ENCODE results near the gene USP49. TPM values are rescaled to one million over a fixed set of nuclear protein-coding genes. Genes with fewer than 3 reads are reported as not detected.

Gene USP49
- total and polyA plus RNA-seq, 10 of the 15 experiments (the other 5 are each of a cell fraction or from before 2014, with no cell fraction given): 1.0 to 7.7 (median 4.3) TPM

GRCh38 chr6:41878246-41878645 is 16.9 kb downstream of the USP49 start:
- ChIA-PET SMC1A (ENCODE audit: uncharacterized antibody, unreplicated experiment) (no interaction called here), CTCF (interaction anchor here (0.6 to 1.7 kb wide), 2 partner anchors 31 to 584 kb away, joined by 4 to 5 read pairs; no protein-coding TSS in a partner anchor), RAD21 (ENCODE audit: unreplicated experiment) (no interaction called here), POLR2A (no interaction called here)
- no peaks in the 10 kb centered on the region for H3K4me1 ChIP-seq (ENCODE audit: control insufficient read depth, insufficient read depth, low read length)
- H2AFZ ChIP-seq (ENCODE audit: control insufficient read depth, low read depth, low read length): no peak overlapping the region
- no peaks in the 10 kb centered on the region for H3K79me2 ChIP-seq (ENCODE audit: control insufficient read depth, insufficient read depth, low read length)
- no TSS peak for BruUV-seq (replicated peaks)
- no peak overlapping the region for H3K4me2 ChIP-seq (ENCODE audit: control insufficient read depth, insufficient read depth)
- H3K9ac ChIP-seq (ENCODE audit: control insufficient read depth, insufficient read depth, low read length): no peak overlapping the region
- H3K36me3 ChIP-seq (ENCODE audit: control insufficient read depth in 2 of 2, insufficient read depth in 2 of 2, low read length in 1 of 2): no peaks in the 10 kb centered on the region
- TF ChIP-seq TARDBP (IDR thresholded peaks at IDR 0.05; ENCODE audit: borderline replicate concordance) (no peak), ZBTB11 (CRISPR knock-in tag; IDR thresholded peaks at IDR 0.05) (no peak), MYC (IDR thresholded peaks at IDR 0.05; ENCODE audit: insufficient read depth, insufficient read length, insufficient replicate concordance, low read length, severe bottlenecking) (no peak), NFYB (IDR thresholded peaks at IDR 0.05; ENCODE audit: insufficient read depth, low read depth, low read length) (no peak), ZNF24 (IDR thresholded peaks at IDR 0.05) (no peak), SMAD1 (IDR thresholded peaks at IDR 0.05; ENCODE audit: low read depth, partially characterized antibody) (no peak), ZZZ3 (IDR thresholded peaks at IDR 0.05; ENCODE audit: control insufficient read depth, insufficient read length, low read depth) (no peak), TCF3 (IDR thresholded peaks at IDR 0.05; ENCODE audit: borderline replicate concordance, insufficient read depth, low read depth, low read length) (no peak), TCF12 (IDR thresholded peaks at IDR 0.05; ENCODE audit: low read depth, low read length) (no peak), CHD1 (IDR thresholded peaks at IDR 0.05; ENCODE audit: low read depth, low read length) (no peak), POLR2A (IDR thresholded peaks at IDR 0.05; ENCODE audit: low read depth, low read length) (no peak), EED (IDR thresholded peaks at IDR 0.05; ENCODE audit: low read depth) (no peak), JUND (IDR thresholded peaks at IDR 0.05; ENCODE audit: low read depth, low read length) (no peak), ZNF384 (IDR thresholded peaks at IDR 0.05; ENCODE audit: borderline replicate concordance, low read depth, low read length) (no peak), RBBP5 (conservative IDR thresholded peaks at IDR 0.05) (no peak), ATF3 (IDR thresholded peaks at IDR 0.05; ENCODE audit: borderline replicate concordance, extremely low read depth, low read depth, low read length) (no peak), NFXL1 (IDR thresholded peaks at IDR 0.05; ENCODE audit: borderline replicate concordance) (no peak), YBX1 (IDR thresholded peaks at IDR 0.05) (no peak)
- FAIRE-seq (no peak), ATAC-seq (no peak), DNase-seq (ENCODE audit: low read depth, low spot score) (no peak)
- H3K9me3 ChIP-seq (replicated peaks; ENCODE audit: control insufficient read depth, insufficient read depth, low read length): no peaks in the 10 kb centered on the region
- 97% methylated on average over 2 of the region's 2 CpGs for WGBS (ENCODE audit: insufficient coverage, insufficient replicate concordance, low lambda C conversion rate, missing lambda C conversion rate)
- H3K27ac ChIP-seq (ENCODE audit: control insufficient read depth, insufficient read depth): no peak overlapping the region
- no peaks in the 10 kb centered on the region for H3K27me3 ChIP-seq (replicated peaks in 1 of 2; ENCODE audit: control insufficient read depth in 2 of 2, insufficient read depth in 2 of 2, low read length in 1 of 2)
- no peaks in the 10 kb centered on the region for H4K20me1 ChIP-seq (ENCODE audit: control insufficient read depth, insufficient read depth)
- H3K4me3 ChIP-seq: no peak overlapping the region
- in situ Hi-C loops (cut with MboI): no loop called here
- intact Hi-C loops (cut with micrococcal nuclease; ENCODE audit: unreplicated experiment): no loop called here

All from GM12878 (cell line).